Stimulated activated naive CD4-positive, alpha-beta T cell treated with Interleukin-2 at 50 U/mL for 16 hours (primary cell): ENCODE data around the gene SEMA4A.
"Not testable (repeated sequence)": the region's sequence is repeated elsewhere in the genome, so short reads cannot be mapped to it uniquely, and the experiment has no call there.

ENCODE experiments used
- DNase-seq: peaks from one replicate; lab custom pipeline; 2025; lab: John Stamatoyannopoulos, UW

SEMA4A gene

GRCh38 chr1:156119503-156120209 is 33.7 kb upstream of the SEMA4A start:
- DNase-seq: peak; percentile 13

- DNase-seq: no peak
Measured at GRCh38 chr1:156120318-156120717, 33.1 kb upstream of the SEMA4A start.

GRCh38 chr1:156121005-156121404 is 32.4 kb upstream of the SEMA4A start:
- DNase-seq: not testable (repeated sequence)

GRCh38 chr1:156121457-156121856 is 31.9 kb upstream of the SEMA4A start:
- DNase-seq: no peak

- DNase-seq: no peak
Measured at GRCh38 chr1:156122086-156122485, 31.3 kb upstream of the SEMA4A start.

- no peak for DNase-seq
Measured at GRCh38 chr1:156122519-156123355, 30.6 kb upstream of the SEMA4A start.

GRCh38 chr1:156123356-156124196 is 29.8 kb upstream of the SEMA4A start:
- peak; percentile 48 for DNase-seq

GRCh38 chr1:156124557-156125483 is 28.6 kb upstream of the SEMA4A start:
- DNase-seq: peak; percentile 33

- not testable (repeated sequence) for DNase-seq
Measured at GRCh38 chr1:156125544-156125943, 27.8 kb upstream of the SEMA4A start.

GRCh38 chr1:156126043-156126629 is 27.2 kb upstream of the SEMA4A start:
- DNase-seq: peak; percentile 54

- DNase-seq: peak; percentile 87
Measured at GRCh38 chr1:156126630-156127534, 26.5 kb upstream of the SEMA4A start.

GRCh38 chr1:156128308-156128653 is 25.1 kb upstream of the SEMA4A start:
- no peak for DNase-seq

GRCh38 chr1:156128654-156129597 is 24.5 kb upstream of the SEMA4A start:
- DNase-seq: no peak

- peak; percentile 62 for DNase-seq
Measured at GRCh38 chr1:156129687-156130577, 23.5 kb upstream of the SEMA4A start.

GRCh38 chr1:156130578-156130942 is 22.8 kb upstream of the SEMA4A start:
- no peak for DNase-seq

GRCh38 chr1:156134716-156135435 is 18.5 kb upstream of the SEMA4A start:
- no peak for DNase-seq
